Occipital lobe (tissue), 2 donors: ENCODE data around the gene NEUROD1. TPM values are rescaled to one million over a fixed set of nuclear protein-coding genes. Genes with fewer than 3 reads are reported as not detected.

Source experiments
- DNase-seq: peaks from one replicate; lab custom pipeline; 2025; lab: John Stamatoyannopoulos, UW
- total RNA-seq: library from RNA; depleted of rRNA; stranded (reverse); fragments of >200 nt; gene quantifications from one replicate; pipeline ENCODE4 v1.2.3, GENCODE V29; 2014

NEUROD1 gene
- total RNA-seq, 1 donor from 2014 or later = 3.3 TPM

DNA sequence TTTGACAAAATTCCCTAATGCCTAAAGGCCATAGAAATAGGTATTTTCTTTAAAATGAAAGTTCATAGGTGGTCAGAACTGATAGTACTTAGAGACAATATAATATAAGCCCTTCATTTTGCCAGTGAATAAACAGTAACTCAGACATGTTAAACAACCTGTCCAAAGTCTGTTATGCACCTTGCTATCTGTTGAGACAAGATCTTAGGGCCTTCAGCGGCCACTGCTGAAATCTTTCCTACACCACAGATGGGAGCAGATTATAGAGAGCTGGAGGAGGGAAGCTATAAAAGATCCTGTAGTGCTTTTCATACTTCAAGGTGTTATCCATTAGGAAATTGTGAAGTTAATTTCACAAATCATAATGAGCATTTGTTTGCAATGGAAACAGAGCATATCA is 37.2 kb downstream of the NEUROD1 start:
- no peak for DNase-seq

DNA sequence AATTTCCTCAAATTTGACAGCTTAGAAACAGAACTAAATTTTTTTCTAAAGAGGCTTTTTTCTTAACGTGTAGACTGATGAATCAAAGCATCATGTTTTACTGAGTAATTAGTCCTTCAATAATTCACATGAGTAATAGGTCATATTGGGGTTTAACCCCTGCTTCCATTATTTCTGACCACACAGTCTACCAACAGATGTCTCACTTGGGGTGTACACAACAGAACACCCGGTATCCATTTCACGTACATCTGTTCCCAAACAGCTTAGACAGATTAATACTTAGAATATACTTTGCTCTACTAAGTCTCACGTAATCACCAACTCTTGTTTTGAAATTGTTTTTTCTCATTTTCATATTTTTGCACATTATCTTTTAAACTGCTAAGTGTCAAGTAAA is 38.2 kb downstream of the NEUROD1 start:
- DNase-seq = no peak

DNA sequence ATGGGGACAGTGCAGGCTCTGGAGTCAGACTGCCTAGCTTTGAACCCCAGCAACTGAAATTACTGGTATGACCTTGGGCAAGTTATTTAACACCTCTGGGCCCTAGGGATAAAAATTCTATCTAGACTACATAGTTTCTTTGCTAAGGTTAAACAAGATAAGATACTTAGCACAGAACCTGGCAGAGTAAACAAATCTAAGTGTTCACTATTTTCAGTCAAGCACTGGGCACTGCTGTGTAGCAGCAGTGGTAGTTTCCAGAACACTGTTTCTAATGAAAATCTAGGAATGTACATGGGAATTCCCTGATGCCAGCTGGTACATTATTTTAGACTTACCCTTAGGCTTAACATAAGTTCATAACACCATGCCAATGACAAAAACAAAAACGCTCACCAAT is 40.6 kb downstream of the NEUROD1 start:
- no peak for DNase-seq

DNA sequence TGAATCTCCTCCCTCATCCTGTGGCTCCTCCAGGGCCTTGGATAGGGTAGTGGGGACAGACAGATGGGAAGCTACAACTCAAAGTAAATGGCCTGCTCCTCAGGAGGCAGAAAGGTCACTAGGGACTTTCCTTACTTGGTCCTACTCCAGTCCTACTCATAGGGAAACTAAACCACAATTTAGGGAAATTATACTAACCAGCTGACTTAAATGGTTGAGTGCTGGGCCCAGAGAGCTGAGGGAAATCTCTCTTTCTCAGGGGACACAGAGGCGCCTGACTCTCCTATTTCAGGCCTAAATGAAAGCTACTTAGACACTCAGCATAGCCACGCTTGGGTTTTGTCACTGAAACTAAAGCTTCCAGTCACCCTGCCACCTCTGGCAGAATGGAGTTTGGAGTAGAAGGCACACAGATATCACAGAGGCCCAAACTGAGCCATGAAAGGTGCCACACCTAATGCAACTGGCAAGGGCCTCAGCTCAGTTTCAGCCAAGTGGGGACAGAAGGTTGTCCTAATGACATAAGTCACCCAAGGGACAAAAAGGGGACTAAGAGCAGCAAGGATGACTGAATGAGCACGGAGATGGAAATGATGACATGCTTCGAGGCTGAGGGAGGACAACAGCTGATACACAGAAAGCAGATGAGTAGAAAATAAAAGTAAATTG is 47.5 kb downstream of the NEUROD1 start:
- no peak for DNase-seq

DNA sequence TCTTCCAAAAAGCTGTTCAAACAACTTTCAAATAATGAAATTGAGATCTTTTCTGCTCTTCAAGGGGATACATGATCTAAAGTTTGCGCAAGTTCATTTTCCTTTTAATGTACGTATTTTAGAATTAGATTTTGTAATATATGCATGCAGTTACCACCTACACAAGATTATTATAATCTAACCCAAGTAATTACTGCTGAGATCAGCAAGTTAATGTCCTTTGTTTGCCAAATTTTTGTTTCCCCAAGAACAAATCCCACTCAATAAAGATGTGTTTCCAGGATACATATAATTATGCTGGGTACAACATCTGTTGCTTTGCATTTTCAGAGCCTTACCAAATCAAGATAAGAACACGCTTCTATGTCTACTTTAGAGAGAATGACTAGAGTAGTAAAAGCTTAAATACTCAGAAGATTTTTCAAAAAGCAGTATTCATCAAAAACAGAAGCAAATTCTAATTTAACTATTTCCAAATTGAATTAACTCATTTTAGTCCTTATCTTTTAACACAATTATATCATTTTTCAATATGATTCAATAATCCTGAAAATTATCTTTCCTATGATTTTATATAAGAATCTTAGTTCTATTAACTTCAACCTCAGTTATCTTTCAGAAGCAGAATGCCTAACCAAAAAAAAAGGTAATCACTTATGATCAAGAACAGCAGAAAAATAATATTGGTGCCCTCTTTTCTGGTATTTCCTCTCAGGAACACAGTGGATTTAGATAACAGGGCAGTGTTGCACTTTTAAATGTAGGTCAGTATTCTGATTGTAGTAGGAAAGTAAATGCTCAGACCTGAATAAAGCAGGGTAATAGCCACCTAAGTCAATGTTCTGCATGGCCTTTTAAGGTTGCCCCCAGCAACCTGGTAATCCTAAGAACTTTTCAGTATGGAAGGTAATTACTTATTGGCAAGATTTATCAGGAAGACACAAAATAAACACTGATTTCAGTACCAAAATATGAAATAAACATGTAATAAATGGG is 51.4 kb downstream of the NEUROD1 start:
- DNase-seq = no peak

DNA sequence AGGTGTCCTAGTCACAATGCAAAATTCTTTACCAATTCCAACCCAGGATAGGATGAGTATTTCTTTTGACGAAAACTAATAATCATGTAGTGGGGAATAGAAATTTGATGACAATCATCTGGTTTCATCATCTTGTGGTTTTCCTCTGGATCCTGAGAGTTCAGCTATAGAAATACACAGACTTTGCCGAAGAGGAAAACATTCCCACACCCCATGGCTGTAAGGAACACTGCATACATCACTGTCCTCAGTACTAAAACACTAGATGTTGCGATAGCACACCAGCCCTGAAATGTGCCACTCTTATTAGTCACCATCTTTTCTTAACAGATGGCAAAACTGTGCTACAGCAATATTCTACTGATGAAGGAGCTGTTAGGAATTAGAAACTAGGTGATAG is 52.8 kb downstream of the NEUROD1 start:
- no peak for DNase-seq

DNA sequence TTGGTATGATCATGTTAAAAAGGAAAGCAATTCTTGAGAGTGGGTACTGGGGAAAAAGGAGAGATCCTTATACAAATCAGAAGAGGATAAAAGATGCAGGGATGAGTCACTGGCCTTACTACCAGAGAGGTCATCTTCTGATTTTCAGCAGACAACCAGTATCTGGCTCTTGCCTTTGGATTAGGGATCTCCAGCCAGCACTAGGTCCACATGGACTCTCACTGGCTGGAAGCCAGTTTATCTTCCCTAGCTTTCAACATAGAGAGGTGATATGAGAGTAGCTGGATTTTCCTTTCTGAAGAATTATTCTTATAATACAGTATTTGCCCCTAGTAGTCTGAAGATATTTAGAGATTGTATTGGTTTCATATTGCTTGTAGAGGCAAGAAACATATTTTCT is 53.6 kb downstream of the NEUROD1 start:
- no peak for DNase-seq

Other genes with a start within 250 kb of the NEUROD1 start
- gene ITGA4, start 223.1 kb downstream of the NEUROD1 start, total RNA-seq = 8.7 TPM
- gene CERKL, start 23.4 kb downstream of the NEUROD1 start, total RNA-seq = 1.1 TPM
- 41.0 TPM for gene ITPRID2, start 211.2 kb upstream of the NEUROD1 start, total RNA-seq